ENCODE results near the gene SLC47A2.

SLC47A2 gene

GRCh38 chr17:19747159-19747719 is 30.9 kb upstream of the SLC47A2 start:
- DNase-seq (ENCODE audit: low read depth): no peak

GRCh38 chr17:19746517-19746916 is 30.1 kb upstream of the SLC47A2 start:
- no peak for DNase-seq (ENCODE audit: low read depth)

GRCh38 chr17:19744922-19745757 is 28.8 kb upstream of the SLC47A2 start:
- DNase-seq (ENCODE audit: low read depth): peak; percentile 76

- DNase-seq (ENCODE audit: low read depth): no peak
Observed at GRCh38 chr17:19744492-19744891, 28.1 kb upstream of the SLC47A2 start.

- no peak for DNase-seq (ENCODE audit: low read depth)
Observed at GRCh38 chr17:19743101-19744100, 27.0 kb upstream of the SLC47A2 start.

GRCh38 chr17:19742495-19742894 is 26.1 kb upstream of the SLC47A2 start:
- DNase-seq (ENCODE audit: low read depth): no peak

- no peak for DNase-seq (ENCODE audit: low read depth)
Observed at GRCh38 chr17:19741832-19742457, 25.6 kb upstream of the SLC47A2 start.

- DNase-seq (ENCODE audit: low read depth): no peak
Observed at GRCh38 chr17:19740933-19741332, 24.5 kb upstream of the SLC47A2 start.

GRCh38 chr17:19739241-19740201 is 23.1 kb upstream of the SLC47A2 start:
- DNase-seq (ENCODE audit: low read depth): no peak

- DNase-seq (ENCODE audit: low read depth): no peak
Observed at GRCh38 chr17:19738757-19739156, 22.4 kb upstream of the SLC47A2 start.

GRCh38 chr17:19738073-19738449 is 21.7 kb upstream of the SLC47A2 start:
- DNase-seq (ENCODE audit: low read depth): no peak

- DNase-seq (ENCODE audit: low read depth): no peak
Observed at GRCh38 chr17:19737305-19738072, 21.1 kb upstream of the SLC47A2 start.

- DNase-seq (ENCODE audit: low read depth): no peak
Observed at GRCh38 chr17:19736071-19736470, 19.7 kb upstream of the SLC47A2 start.

- DNase-seq (ENCODE audit: low read depth): no peak
Observed at GRCh38 chr17:19733953-19734526, 17.7 kb upstream of the SLC47A2 start.

GRCh38 chr17:19731626-19732025 is 15.2 kb upstream of the SLC47A2 start:
- DNase-seq (ENCODE audit: low read depth): no peak

- no peak for DNase-seq (ENCODE audit: low read depth)
Observed at GRCh38 chr17:19730843-19731242, 14.5 kb upstream of the SLC47A2 start.

- DNase-seq (ENCODE audit: low read depth): no peak
Observed at GRCh38 chr17:19729900-19730299, 13.5 kb upstream of the SLC47A2 start.

- no peak for DNase-seq (ENCODE audit: low read depth)
Observed at GRCh38 chr17:19728084-19728495, 11.7 kb upstream of the SLC47A2 start.

- DNase-seq (ENCODE audit: low read depth): no peak
Observed at GRCh38 chr17:19727501-19728078, 11.2 kb upstream of the SLC47A2 start.

All from activated T-cell treated with anti-CD3 and anti-CD28 coated beads for 24 hours (primary cell).